Middle frontal gyrus (tissue), 1 donor: ENCODE results near the gene ACKR4.
"Not testable (repeated sequence)": the region's sequence is repeated elsewhere in the genome, so short reads cannot be mapped to it uniquely, and the experiment has no call there.

Experiments
- DNase-seq: peaks from one replicate; pipeline ENCODE4 v3.0.0-alpha.2; 2015; ENCODE audit warnings: low spot score; ENCODE audit errors: extremely low spot score

The ACKR4 gene

DNA sequence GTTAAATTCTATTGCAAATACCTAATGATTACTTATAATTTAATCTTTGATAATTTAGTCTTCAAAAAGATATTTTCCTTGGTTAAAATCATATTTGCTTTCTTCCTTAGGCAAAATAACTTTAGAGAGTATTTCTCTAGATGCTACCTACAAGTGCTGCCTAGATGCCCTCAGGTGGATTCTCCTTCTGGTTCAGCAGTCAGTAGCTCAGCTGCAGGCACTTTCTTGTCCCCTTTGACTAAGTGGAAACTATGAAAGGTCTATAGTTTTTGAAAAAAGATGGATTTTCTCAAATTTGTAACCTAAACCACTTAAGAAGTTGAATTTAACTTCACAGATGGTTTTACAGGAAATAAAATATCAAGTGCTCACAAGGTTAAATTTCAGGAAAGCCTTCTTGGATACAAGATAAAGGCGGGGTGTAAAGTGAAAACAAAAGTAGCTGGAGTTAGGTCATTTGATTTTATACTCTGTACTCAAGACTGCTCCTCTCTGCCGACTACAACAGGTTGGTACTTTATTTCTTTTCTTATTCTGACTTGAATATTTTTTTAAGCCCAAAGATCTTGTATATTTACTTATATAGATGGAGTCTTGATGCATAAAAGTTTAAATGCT lies at the start of gene ACKR4:
Gene ACKR4 (plus strand): TSS at position 455 of the 618 bp plus-strand sequence. CDS start 3,128 bp downstream, outside the sequence.
- no peak for DNase-seq

DNA sequence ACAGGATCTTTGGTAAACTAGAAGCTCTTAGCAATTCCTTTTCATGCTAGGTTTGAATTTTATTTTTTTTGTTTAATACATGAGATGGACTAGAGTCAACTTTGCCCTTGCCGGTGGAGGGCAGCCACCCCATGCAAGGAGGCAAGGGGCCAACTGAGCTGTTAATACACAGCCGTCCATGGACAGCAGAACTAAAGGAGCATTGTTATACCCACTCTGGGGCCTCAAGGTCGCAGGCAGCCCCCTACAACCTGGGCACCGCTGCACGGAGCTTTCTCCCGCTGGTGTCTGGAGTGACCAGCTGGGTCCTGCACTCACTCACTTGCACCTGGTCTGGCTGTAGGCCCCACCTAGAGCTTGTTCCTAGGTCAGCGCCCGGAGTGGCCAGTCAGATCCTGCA lies 47.9 kb upstream of the ACKR4 start:
- DNase-seq = no peak

DNA sequence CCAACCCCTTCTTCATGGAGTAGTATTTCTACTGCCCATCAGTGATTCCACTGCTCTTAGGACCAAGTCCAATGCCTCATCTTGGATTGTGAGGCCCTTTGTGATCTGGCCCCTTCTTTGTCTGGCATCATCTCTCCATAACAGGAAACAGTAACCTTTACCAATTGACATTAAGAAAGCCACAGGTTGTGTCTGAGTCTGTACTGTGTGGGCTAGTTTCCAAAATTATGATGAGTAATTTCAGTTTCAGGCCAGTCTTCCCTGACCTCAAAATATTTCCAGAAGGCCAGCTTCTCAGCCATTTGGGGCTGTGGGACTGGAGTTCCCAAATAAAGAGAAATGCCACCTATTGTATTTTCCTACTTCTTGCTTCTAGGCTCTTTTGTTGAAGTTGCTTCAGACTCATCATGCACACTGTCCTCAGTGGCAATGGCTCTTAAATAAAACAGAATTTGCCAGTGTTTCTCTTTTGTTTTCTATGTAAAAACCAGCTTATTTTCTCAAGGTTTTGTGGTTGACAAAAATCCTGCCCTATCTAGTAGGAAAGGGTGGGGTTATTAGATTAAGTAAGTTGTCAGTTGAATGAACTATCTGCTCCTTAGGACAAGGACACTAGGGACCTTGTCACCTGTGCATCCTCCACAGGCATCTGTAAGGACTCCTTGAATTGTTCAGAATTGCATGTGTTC lies 47.0 kb upstream of the ACKR4 start:
- no peak for DNase-seq

DNA sequence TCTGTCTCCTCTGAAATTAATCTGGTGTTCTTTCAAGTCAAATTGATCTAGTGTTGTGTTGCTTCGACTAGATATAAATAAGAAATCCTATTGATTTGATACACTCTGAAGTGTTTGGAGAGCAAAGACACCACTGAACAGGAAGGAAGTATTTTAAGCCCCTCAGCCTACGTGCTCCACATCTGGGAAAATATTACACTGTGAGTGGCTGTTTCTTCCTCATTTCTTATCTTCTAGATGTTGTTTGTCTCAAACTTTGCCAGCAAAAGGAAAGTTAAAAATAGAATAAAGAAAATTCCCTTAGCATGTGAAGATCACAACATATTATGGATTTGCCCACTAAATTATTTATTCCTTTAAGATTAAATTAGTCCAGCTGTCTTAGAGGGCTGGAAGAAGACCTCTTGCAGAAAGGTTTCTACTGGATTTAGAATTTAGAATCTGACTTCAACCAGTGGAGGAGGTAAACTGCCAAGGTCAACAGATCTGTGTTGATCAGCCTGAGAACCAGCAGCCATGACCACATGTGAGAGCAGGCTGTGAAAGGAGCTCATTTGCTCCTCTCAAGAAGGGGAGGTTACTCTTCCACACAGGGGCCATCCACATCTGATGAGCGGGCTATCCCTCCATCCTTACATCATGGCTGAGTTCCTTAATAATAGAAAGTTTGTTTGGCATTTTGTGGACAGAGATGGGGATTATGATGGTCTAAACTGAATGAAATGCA lies 46.3 kb upstream of the ACKR4 start:
- no peak for DNase-seq

DNA sequence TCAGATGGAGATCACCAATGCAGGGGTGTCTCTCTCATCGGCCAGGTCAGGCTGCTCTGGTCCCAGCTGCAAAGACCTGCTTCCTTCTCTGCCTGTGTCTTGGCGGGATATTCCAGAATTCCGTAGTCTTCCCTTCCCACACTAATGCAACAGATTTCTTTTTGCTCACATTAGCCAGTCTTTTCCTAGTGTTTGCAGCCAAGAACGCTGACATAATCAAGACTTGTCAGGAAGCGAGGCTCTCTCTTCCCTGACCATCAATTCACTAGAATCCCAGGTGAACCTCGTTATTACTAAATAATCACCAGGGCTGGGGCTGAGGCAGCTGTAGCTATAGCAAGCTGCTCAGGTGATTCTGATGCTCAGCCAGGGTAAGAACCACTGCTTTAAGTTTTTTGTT lies 43.2 kb upstream of the ACKR4 start:
- DNase-seq = no peak

DNA sequence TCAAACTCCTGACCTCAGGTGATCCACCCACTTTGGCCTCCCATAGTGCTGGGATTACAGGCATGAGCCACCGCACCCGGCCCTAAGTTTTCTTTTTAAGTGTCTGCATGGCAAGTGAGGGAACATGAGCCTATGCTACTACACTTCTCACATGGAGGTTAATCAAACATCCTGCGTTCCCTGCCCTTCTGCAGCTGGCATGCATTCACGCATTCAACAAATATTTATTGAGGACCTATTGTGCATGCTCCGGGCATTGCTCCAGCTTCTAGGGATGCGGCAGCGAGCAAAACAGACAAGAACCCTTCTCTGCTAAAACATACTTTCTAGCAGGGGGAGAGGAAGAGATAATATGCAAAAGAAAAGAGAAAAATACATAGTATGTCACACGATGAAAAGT lies 42.6 kb upstream of the ACKR4 start:
- DNase-seq = no peak

DNA sequence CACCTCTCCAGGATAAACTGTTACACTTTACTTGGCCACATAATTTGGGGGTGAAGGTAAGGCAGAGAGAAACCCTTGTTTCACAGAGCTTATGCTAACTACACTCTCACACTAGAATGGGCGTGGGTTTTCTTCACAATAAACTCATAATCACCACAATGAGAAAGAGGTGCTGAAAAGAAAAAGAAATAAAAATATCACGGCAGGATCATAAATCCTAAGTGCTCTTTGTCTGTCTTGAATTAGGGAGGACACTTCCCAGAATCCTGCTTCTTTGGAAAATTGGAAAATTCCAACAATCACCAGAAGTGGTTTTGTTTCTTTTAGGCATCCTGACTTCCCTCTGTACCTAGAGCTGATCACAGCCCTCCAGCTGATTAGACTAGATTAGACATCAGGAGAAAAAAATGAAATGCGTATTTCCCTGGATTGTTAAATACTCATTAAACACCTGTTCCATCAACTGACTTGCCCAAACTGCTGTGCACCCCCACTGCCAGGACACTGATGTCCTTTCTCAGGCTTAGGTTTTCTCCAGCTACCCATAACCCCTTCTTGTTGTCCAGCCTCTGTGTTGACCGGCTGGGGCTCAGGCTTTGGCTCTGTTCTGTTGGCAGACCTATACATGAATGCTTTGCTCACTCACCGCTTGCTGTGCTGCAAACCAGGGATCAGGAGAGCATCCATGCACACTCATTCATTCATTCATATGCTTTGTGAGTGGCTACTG lies 41.6 kb upstream of the ACKR4 start:
- no peak for DNase-seq

DNA sequence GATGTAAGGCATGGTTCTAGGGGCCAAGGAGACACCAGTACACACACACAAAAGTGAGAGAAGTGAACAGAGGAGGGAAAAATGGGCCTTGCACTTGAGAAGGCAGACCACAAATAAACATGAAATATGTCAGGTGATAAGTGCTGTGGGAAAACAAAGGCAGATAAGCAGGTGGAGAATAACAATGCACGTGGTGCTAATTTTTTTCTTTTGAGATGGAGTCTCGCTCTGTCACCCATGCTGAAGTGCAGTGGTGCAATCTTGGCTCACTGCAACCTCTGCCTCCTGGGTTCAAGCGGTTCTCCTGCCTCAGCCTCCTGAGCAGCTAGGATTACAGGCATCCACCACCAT lies 41.1 kb upstream of the ACKR4 start:
- DNase-seq = not testable (repeated sequence)

DNA sequence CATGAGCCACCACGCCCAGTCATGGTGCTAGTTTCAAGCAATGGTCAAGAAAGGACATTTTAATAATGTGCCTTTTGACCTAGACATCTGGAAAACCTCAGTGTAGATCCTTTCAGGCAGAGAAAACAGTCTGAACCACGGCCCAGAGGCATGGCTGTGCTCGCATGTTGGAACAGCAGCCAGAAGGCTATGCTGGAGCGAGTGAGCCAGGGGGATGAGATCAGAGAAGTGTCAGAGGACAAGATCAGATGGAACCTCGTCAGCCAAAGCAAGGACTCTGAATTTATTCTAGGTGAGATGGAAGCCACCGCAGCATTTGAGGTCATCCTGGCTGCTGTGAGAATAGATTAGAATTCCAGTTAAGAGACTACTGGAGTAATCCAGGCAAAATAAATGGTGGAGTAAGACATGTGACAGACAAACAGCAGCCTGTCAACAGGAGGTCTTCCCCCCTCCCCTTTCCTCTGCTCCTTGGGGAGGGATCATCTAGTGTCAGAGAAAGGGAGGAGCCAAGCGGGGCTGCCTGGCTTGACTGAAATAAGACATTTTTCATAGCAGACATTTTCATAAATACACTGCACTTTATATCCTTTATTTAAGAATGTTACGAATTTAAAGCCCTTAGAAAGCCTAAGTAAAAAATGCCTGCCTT lies 40.4 kb upstream of the ACKR4 start:
- no peak for DNase-seq

DNA sequence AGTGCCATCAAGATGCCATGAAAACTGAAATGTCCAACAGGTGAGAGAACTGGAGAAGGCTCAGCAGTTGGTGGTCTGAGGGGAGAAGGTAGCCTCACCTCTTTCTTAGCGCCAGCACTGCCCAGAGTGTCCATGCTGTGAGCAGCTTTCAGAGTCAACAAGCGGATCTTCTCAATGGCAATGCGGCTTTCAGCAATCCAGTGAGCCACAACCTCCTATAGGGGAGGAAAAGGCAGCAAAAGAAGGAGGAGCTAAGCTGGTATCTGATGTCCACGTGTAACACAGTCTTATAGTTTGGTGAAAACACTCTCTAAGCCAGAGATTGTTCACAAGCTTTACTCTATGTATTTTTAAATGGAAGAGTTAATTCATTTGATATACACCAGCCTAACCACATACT lies 36.1 kb upstream of the ACKR4 start:
- no peak for DNase-seq

DNA sequence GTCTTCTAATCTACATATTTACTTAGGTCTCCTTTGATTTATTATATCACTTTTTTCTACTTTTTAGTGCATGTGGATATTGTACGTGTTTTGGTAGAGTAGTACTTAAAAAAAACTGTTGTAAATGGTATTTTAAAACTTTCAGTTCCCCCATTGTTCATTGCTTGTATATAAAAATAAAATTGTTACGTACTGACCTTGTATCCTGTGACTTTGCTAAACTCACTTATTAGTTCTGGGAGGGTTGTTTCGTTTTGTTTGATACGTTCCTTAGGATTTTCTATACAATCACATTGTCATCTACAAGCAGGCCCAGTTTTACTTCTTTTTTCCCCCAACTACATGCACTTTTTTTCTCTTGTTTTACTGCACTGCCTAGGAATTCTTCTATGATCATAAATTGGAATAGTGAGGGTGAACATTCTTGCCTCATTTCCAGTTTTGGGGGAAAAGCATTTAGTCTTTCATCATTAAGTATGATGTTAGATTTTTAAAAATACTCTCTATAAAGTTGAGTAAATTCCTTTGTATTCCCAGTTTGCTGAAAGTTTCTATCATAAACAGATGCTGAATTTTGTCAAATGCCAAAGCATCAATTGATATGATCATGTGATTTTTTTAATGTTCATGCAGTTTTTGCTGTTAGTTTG lies 33.5 kb upstream of the ACKR4 start:
- no peak for DNase-seq

DNA sequence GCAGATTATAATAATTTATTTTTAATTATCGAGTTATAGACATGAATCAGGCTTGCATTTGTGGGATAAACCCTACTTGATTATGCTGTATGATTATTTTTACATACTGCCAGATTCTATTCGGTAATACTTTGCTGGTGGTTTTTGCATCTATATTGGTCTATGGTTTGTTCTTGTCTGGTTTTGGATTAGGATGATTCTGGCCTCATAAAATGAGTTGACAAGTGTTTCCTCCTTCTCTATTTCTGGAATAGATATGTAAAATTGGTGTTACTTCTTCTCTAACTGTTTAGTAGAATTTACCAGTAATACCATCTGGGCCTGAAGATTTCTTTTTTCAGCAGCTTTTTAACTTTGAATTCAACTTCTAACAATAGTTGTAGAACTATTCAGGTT lies 33.0 kb upstream of the ACKR4 start:
- no peak for DNase-seq

DNA sequence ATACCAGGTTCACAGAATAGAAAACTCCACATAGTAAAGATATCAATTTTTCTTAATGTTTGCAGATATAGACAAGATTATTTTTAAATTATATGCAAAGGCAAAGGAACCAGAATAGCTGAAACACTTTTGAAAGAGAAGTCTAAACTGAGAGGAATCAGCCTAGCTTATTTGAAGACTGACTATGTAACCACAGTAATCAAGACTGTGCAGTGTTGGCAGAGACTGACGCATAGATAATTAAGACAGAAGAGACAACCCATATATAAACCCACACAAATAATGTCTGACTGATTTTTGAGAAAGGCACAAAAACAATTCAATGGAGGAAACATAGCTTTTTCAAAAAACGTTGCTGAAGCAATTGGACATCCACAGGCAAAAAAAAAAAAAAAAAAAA lies 28.6 kb upstream of the ACKR4 start:
- DNase-seq = no peak

DNA sequence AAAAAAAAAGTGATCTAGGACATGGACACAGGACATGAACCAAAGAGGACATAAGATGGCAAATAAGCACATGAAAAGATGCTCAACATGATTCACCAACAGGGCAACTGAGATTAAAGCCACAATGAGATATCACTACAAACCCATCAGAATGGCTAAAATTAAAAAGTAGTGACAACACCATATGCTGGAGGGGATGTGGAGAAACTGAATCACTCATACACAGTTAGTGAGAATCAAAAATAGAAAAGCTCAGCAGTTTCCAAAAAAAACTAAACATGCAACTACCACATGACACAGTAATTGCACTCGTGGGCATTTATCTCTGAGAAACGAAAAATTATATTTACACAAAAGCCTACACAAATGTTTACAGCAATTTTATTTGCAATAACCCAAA lies 27.9 kb upstream of the ACKR4 start:
- DNase-seq = no peak

DNA sequence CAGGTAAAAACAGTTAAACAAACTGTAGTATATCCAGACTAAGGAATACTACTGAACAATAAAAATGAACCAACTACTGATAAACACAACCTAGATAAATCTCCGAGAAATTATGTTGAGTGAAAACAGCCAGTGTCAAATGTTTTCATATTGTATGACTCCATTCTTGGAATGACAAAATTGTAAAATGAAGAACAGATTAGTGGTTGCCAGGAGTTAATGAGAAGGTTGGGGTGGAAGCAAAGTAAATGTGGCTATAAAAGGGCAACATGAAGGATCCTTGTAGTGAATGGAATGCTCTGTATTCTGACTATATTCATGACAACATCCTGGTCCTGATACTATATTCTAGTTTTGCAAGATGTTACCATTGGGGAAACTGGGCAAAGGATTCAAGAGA lies 27.5 kb upstream of the ACKR4 start:
- DNase-seq = no peak

DNA sequence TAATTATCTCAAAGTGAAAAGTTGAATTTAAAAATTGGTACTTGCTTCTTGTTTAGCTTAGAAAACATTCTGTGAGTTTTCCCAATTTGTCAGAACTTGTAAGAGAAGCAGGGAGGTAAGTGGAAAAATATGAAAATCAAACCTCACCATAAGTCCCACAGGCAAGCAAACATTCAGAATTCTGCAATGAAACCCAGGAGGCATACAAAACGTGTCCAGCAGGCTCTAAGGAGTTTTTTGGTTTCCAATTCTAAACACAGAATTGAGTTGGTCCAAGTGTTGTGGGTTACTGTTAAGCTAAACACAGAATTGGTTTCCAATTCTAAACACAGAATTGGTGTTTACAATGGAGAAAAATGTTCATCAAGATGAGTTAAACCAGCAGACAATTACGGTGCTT lies 27.1 kb upstream of the ACKR4 start:
- DNase-seq = no peak

DNA sequence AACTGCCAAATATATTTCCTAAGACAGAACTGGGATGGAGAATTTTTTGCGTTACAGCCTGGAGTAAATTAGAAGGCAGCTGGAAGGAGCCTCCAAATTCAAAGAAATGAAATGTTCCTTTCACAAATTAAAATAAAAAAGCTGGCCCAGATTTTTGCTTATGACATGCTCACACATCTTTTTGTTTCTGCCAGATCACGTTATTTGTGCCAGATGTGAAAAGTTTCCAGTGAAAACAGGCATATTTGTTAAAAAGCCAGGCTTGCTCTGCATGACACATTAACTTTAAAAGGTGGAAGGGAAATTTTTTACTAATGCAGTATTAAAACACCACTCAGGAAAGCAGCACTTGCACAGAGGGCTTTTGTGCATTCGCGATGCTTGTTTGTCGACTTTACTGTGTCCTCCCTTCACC lies 23.3 kb upstream of the ACKR4 start:
- no peak for DNase-seq

DNA sequence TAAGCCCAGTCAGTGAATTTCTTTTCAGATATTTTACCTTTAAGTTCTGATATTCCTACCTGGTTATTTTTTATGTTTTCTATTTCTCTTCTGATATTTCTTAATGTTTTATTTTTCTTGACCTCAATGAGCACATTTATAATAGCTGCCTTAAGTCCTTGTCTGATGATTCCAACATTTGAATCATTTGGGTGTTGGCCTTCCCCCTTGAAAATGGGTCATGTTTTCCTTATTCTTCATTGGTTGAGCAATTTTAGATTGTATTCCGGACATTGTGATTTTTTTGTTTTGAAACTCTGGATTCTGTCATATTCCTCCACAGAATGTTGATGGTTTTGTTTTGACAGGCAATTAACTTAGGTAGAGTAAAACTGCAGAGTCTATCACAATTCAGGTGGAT lies 9.7 kb upstream of the ACKR4 start:
- DNase-seq = no peak

DNA sequence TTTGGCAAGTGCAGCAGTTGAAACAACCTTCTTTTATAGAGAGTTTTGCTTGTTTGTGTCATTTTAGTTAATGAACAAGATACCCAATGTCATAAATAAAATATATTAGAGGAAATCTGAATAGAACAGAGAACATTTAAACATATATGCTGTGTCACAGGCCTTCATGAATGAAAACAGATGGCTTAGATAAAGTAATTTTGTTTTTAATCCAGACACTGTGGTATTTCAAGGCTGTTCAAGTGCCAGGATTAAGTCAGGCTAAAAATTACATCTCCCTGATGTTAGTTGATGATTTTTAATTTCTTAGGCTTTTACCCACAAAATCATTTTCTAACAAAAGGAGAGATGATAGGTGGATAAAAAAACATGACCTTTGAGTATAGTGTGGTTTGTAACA lies 4.9 kb upstream of the ACKR4 start:
- DNase-seq = no peak

DNA sequence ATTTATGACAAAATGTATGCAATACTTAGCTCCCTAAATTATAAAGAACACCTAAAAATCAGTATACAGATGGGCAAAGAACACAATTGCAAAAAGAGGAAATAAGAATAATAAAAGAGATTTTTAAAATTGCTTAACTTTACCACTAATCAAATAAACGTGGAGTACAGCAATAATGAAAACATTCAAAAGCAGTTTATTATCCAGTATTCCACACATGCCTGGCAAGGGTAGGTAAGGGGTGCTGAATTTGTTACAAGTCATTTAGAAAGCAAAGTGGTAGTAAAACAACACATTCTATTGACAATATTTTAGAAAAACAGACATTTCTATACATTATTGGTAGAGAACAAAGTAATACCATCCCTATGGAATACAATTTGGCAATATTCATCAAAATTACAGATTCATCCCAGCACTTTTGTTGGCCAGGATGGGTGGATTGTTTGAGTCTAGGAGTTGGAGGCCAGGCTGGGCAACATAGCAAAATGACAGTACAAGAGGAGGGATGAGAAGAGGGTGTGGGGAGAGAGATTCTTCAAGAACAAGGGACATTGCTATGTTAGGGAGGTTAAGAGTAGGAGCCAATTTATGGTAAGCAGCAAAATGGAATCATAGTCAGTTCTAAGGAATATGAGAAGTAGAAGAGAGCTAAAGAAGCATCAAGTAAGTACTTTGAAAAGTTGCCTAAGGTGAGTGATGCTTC lies 3.7 kb upstream of the ACKR4 start:
- DNase-seq = no peak

DNA sequence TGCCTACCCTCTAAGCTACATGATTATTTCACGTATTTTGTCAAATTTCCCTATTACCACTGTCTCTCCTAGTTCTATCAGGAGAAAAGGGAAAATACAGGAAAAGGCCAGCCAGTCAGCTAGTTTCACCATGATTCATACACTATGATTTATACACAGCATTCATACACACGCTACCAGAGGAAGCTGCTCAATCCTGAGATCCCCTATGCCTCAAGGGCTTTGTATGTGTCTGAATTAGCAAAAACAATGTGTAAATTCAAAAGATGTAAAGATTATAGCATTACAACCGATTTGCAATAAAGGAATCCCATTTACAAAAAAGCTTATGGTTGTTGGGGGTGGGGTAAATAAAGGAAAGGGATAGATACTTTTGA lies 3.1 kb upstream of the ACKR4 start:
- DNase-seq = no peak
